ENCODE measurements around the gene FRMD4B. TPM values are rescaled to one million over a fixed set of nuclear protein-coding genes. Genes with fewer than 3 reads are reported as not detected.
"Not testable (repeated sequence)": the region's sequence is repeated elsewhere in the genome, so short reads cannot be mapped to it uniquely, and the experiment has no call there.

FRMD4B gene
- total RNA-seq, 1 donor from 2014 or later = 53.5 TPM

DNA sequence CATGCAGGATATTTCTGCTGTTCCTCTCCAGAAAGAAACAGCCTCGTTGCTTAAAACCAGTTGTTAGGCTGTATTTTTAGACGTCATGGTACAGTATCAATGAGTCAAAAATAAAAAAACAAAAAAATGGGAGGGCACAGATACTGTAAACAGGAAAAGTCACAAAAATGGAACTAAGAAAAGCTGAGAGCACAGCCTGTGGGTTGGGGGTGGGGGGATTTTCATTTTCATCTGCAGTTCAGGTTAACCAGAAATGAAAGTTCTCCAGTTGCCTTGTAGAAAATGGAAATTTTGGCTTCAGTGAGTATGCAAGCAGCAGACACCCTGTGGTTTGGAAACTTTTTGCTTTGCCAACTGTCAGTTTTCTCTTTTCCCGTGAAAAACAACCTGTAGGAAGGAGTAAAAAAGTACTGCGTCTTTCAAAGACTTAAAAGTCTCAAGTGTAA lies 59.0 kb downstream of the FRMD4B start:
- Histone ChIP-seq H3K27me3 (no peaks in the 10 kb centered on the region), H3K4me3 (no peak overlapping the region), H3K36me3 (no peaks in the 10 kb centered on the region), H3K4me1 (peaks cover 6% of the 10 kb centered on the region), H3K9me3 (no peaks in the 10 kb centered on the region), H3K27ac (no peak overlapping the region)
- intact Hi-C loops (cut with DNase I) = no loop called here
- TF ChIP-seq POLR2AphosphoS5 (IDR thresholded peaks at IDR 0.05; ENCODE audit: insufficient read depth in 1 of 2, low read depth in 1 of 2) = no peak
- TF ChIP-seq POLR2A (IDR thresholded peaks at IDR 0.05) = no peak
- TF ChIP-seq, protein P1, sequence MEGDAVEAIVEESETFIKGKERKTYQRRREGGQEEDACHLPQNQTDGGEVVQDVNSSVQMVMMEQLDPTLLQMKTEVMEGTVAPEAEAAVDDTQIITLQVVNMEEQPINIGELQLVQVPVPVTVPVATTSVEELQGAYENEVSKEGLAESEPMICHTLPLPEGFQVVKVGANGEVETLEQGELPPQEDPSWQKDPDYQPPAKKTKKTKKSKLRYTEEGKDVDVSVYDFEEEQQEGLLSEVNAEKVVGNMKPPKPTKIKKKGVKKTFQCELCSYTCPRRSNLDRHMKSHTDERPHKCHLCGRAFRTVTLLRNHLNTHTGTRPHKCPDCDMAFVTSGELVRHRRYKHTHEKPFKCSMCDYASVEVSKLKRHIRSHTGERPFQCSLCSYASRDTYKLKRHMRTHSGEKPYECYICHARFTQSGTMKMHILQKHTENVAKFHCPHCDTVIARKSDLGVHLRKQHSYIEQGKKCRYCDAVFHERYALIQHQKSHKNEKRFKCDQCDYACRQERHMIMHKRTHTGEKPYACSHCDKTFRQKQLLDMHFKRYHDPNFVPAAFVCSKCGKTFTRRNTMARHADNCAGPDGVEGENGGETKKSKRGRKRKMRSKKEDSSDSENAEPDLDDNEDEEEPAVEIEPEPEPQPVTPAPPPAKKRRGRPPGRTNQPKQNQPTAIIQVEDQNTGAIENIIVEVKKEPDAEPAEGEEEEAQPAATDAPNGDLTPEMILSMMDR (IDR thresholded peaks at IDR 0.05) = no peak
- DNase-seq (ENCODE audit: extremely low spot score in 2 of 2) = no peak

DNA sequence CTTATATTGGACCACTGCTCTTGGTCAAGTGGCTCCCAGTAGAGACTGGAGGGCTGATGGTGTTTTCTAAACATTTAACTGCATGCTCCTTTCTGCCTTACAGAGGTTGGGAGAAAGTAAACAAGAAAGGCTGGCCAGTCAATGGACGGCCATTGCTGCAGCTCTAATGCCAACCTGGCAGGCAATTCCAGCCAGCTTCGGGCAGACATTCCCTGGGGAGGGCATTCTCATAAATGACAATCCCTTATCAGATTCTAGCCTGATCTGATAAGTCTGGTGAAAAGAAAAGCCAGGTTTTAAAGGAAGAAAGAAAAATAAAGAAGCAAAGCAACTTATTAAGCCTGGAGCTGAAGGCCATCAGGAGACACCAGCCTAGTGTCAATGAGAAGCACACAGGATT lies 60.7 kb downstream of the FRMD4B start:
- no peak for DNase-seq (ENCODE audit: extremely low spot score in 2 of 2)
- peaks cover 6% of the 10 kb centered on the region for H3K4me1 ChIP-seq
- H3K4me3 ChIP-seq = no peak overlapping the region
- no peaks in the 10 kb centered on the region for H3K9me3 ChIP-seq
- intact Hi-C loops (cut with DNase I) = no loop called here
- H3K36me3 ChIP-seq = no peaks in the 10 kb centered on the region
- no peak for TF ChIP-seq POLR2AphosphoS5 (IDR thresholded peaks at IDR 0.05; ENCODE audit: insufficient read depth in 1 of 2, low read depth in 1 of 2)
- TF ChIP-seq, protein P1 (IDR thresholded peaks at IDR 0.05) = no peak
- TF ChIP-seq POLR2A (IDR thresholded peaks at IDR 0.05) = no peak
- no peak overlapping the region for H3K27ac ChIP-seq
- H3K27me3 ChIP-seq = no peaks in the 10 kb centered on the region

DNA sequence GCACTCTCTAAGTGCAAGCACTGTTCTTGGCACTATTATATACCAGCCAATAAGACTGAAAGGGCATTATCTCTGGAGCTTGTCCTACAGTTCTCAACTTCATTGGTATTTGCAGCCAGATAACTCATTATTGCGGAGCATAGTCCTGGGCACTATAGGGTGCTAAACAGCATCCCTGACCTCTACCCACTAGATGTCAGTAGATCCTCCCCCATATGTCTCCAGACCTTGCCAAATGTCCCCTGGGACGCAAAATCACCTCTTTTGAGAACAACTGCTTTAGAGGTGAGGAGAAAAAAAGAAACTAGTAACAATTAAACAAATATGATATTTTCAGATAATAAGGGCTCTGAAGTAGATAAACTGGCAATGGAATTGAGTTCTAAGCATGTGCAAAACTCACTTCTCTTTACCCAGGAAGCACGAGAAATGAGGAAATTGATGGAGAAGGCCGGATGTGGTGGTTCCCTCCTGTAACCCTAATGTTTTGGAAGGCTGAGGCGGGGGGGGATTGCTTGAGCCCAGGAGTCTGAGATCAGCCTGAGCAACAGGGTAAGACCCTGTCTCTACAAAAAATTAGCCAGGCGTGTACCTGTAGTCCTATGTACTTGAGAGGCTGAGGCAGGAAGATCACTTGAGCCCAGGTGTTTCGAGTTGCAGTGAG lies 61.4 kb downstream of the FRMD4B start:
- intact Hi-C loops (cut with DNase I) = no loop called here
- H3K36me3 ChIP-seq = no peaks in the 10 kb centered on the region
- no peak for TF ChIP-seq POLR2AphosphoS5 (IDR thresholded peaks at IDR 0.05; ENCODE audit: insufficient read depth in 1 of 2, low read depth in 1 of 2)
- no peak for TF ChIP-seq POLR2A (IDR thresholded peaks at IDR 0.05)
- TF ChIP-seq, protein P1 (IDR thresholded peaks at IDR 0.05) = no peak
- DNase-seq (ENCODE audit: extremely low spot score in 2 of 2) = no peak
- H3K27ac ChIP-seq = no peak overlapping the region
- H3K27me3 ChIP-seq = no peaks in the 10 kb centered on the region
- no peaks in the 10 kb centered on the region for H3K9me3 ChIP-seq
- H3K4me1 ChIP-seq = peaks cover 6% of the 10 kb centered on the region
- no peak overlapping the region for H3K4me3 ChIP-seq

DNA sequence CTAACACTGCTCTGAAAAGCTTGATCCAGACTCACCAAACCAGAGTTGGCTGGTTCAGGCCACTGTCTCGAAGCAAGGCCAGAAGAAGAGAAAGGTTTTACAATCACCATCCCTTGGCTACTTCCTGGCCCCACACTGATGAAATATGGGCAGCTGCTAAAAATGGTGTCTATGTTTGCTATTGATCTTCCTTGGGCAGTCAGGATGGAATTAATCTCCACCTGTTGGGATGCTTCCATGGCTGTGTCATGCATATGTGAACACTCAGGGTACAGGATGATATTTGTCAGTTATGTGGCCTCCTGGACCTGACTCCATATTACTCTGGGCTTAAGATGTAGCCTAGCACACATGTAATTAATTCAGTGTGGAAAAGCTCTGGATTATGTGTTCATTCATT lies 61.9 kb downstream of the FRMD4B start:
- peaks cover 6% of the 10 kb centered on the region for H3K4me1 ChIP-seq
- no peak overlapping the region for H3K4me3 ChIP-seq
- no peak overlapping the region for H3K27ac ChIP-seq
- intact Hi-C loops (cut with DNase I) = no loop called here
- H3K27me3 ChIP-seq = no peaks in the 10 kb centered on the region
- TF ChIP-seq POLR2A (IDR thresholded peaks at IDR 0.05) = no peak
- no peak for TF ChIP-seq POLR2AphosphoS5 (IDR thresholded peaks at IDR 0.05; ENCODE audit: insufficient read depth in 1 of 2, low read depth in 1 of 2)
- TF ChIP-seq, protein P1 (IDR thresholded peaks at IDR 0.05) = no peak
- no peak for DNase-seq (ENCODE audit: extremely low spot score in 2 of 2)
- H3K36me3 ChIP-seq = no peaks in the 10 kb centered on the region
- H3K9me3 ChIP-seq = no peaks in the 10 kb centered on the region

DNA sequence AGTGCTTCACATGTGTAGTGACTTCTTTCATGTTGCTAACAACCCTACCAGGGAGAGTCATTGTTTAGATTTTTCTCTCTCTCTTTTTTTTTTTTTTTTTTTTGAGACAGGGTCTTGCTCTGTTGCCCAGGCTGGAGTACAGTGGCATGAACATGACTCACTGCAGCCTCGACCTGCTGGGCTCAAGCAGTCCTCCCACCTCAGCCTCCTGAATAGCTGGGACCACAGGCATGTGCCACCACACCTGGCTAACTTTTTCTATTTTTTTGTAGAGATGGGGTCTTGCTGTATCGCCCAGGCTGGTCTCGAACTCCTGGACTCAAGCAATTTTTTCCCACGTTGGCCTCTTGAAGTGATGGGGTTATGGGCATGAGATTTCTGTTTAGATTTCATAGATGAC lies 63.4 kb downstream of the FRMD4B start:
- H3K4me3 ChIP-seq; H3K27me3 ChIP-seq; H3K9me3 ChIP-seq; DNase-seq (ENCODE audit: extremely low spot score in 2 of 2); H3K27ac ChIP-seq; H3K36me3 ChIP-seq; intact Hi-C loops (cut with DNase I); H3K4me1 ChIP-seq: not testable (repeated sequence)

Data from vagina (tissue), 2 donors.